ENCODE results near the gene ELMO1. TPM values are rescaled to one million over a fixed set of nuclear protein-coding genes. Genes with fewer than 3 reads are reported as not detected.

The ELMO1 gene
- total RNA-seq, 2 donors from 2014 or later = 66.0 to 72.2 TPM

GRCh38 chr7:37443627-37444026 lies 5.0 kb downstream of the ELMO1 start:
- ATAC-seq (ENCODE audit: insufficient number of reproducible peaks, low FRiP score, low read depth) (no peak), DNase-seq (ENCODE audit: low spot score) (no peak)
- H3K27me3 ChIP-seq (replicated peaks; ENCODE audit: insufficient read depth) = no peaks in the 10 kb centered on the region
- H3K27ac ChIP-seq = no peak overlapping the region
- TF ChIP-seq, protein P1, sequence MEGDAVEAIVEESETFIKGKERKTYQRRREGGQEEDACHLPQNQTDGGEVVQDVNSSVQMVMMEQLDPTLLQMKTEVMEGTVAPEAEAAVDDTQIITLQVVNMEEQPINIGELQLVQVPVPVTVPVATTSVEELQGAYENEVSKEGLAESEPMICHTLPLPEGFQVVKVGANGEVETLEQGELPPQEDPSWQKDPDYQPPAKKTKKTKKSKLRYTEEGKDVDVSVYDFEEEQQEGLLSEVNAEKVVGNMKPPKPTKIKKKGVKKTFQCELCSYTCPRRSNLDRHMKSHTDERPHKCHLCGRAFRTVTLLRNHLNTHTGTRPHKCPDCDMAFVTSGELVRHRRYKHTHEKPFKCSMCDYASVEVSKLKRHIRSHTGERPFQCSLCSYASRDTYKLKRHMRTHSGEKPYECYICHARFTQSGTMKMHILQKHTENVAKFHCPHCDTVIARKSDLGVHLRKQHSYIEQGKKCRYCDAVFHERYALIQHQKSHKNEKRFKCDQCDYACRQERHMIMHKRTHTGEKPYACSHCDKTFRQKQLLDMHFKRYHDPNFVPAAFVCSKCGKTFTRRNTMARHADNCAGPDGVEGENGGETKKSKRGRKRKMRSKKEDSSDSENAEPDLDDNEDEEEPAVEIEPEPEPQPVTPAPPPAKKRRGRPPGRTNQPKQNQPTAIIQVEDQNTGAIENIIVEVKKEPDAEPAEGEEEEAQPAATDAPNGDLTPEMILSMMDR (IDR thresholded peaks at IDR 0.05) = no peak
- no peak overlapping the region for H3K4me3 ChIP-seq
- no peaks in the 10 kb centered on the region for H3K9me3 ChIP-seq
- H3K4me1 ChIP-seq (ENCODE audit: control insufficient read depth in 1 of 2, low read depth in 2 of 2) = no peaks in the 10 kb centered on the region
- no peaks in the 10 kb centered on the region for H3K36me3 ChIP-seq

GRCh38 chr7:37442268-37442667 lies 6.4 kb downstream of the ELMO1 start:
- no peak overlapping the region for H3K4me3 ChIP-seq
- no peaks in the 10 kb centered on the region for H3K27me3 ChIP-seq (replicated peaks; ENCODE audit: insufficient read depth)
- H3K27ac ChIP-seq = no peak overlapping the region
- DNase-seq (ENCODE audit: low spot score) = no peak
- TF ChIP-seq, protein P1 (IDR thresholded peaks at IDR 0.05) = no peak
- no peaks in the 10 kb centered on the region for H3K9me3 ChIP-seq
- no peaks in the 10 kb centered on the region for H3K36me3 ChIP-seq
- ATAC-seq (ENCODE audit: insufficient number of reproducible peaks, low FRiP score, low read depth) = no peak
- no peaks in the 10 kb centered on the region for H3K4me1 ChIP-seq (ENCODE audit: control insufficient read depth in 1 of 2, low read depth in 2 of 2)

DNA sequence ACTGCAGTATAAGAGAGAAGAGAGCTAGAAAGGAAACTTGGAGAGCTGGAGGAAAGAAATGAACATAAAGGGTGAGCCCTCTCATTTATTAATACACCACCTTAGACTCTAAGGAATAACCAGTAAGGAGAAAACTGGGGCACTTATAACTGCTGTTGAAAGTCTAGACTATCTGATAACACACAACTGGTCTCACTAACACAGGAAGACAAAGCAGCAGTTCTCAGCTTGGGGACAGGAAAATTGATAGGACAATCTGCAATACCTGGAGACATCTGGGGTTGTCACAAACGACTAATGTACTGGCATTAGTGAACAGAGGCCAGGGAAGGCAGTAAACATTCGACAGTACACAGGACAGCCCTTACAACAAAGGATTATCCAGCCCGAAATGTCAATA lies 6.8 kb downstream of the ELMO1 start:
- DNase-seq (ENCODE audit: low spot score) (no peak), ATAC-seq (ENCODE audit: insufficient number of reproducible peaks, low FRiP score, low read depth) (no peak)
- Histone ChIP-seq H3K36me3 (no peaks in the 10 kb centered on the region), H3K27ac (no peak overlapping the region), H3K4me3 (no peak overlapping the region), H3K27me3 (replicated peaks; ENCODE audit: insufficient read depth) (no peaks in the 10 kb centered on the region), H3K9me3 (no peaks in the 10 kb centered on the region), H3K4me1 (ENCODE audit: control insufficient read depth in 1 of 2, low read depth in 2 of 2) (no peaks in the 10 kb centered on the region)
- TF ChIP-seq, protein P1 (IDR thresholded peaks at IDR 0.05) = no peak

GRCh38 chr7:37441386-37441760 lies 7.3 kb downstream of the ELMO1 start:
- no peak for DNase-seq (ENCODE audit: low spot score)
- no peaks in the 10 kb centered on the region for H3K4me1 ChIP-seq (ENCODE audit: control insufficient read depth in 1 of 2, low read depth in 2 of 2)
- no peaks in the 10 kb centered on the region for H3K27me3 ChIP-seq (replicated peaks; ENCODE audit: insufficient read depth)
- H3K9me3 ChIP-seq = no peaks in the 10 kb centered on the region
- H3K4me3 ChIP-seq = no peak overlapping the region
- ATAC-seq (ENCODE audit: insufficient number of reproducible peaks, low FRiP score, low read depth) = no peak
- H3K36me3 ChIP-seq = no peaks in the 10 kb centered on the region
- no peak overlapping the region for H3K27ac ChIP-seq
- TF ChIP-seq, protein P1 (IDR thresholded peaks at IDR 0.05) = no peak

DNA sequence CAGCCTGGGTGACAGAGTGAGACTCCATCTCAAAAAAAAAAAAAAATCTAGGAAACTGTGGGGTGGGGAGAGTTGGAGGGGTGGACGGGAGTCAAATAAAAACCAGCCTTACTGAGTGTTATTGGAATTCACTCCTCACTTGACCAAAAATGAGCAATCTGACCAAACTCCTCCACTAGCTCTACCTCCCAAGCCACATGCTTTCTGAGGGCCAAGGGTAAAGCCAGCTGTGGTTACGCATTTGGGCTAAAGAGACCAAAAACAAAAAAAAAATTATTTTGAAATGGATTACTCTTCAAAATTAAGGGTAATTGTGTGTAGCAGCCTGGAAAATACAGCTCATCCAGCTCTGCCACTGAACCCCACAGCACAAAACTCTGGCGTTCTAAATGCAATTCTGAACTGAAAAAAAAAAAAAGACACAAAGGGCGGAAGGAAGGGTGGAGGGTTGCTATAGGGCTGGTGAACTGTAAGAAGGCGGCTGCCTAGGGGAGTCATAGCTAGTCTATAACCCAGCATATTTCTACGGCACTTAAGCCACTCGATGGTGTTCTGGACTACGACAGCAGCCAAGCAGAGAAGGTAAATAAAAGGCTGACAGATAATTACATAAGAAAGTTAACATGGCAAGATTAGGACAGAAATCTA lies 7.8 kb downstream of the ELMO1 start:
- no peaks in the 10 kb centered on the region for H3K9me3 ChIP-seq
- H3K4me3 ChIP-seq = no peak overlapping the region
- H3K4me1 ChIP-seq (ENCODE audit: control insufficient read depth in 1 of 2, low read depth in 2 of 2) = no peaks in the 10 kb centered on the region
- no peak overlapping the region for H3K27ac ChIP-seq
- no peak for DNase-seq (ENCODE audit: low spot score)
- H3K27me3 ChIP-seq (replicated peaks; ENCODE audit: insufficient read depth) = no peaks in the 10 kb centered on the region
- H3K36me3 ChIP-seq = no peaks in the 10 kb centered on the region
- TF ChIP-seq, protein P1 (IDR thresholded peaks at IDR 0.05) = no peak
- no peak for ATAC-seq (ENCODE audit: insufficient number of reproducible peaks, low FRiP score, low read depth)

All from thoracic aorta (tissue), 2 donors.